Omental fat pad (tissue), 4 donors: ENCODE data around the gene ZNF682. TPM values are rescaled to one million over a fixed set of nuclear protein-coding genes. Genes with fewer than 3 reads are reported as not detected.
"Not testable (repeated sequence)": the region's sequence is repeated elsewhere in the genome, so short reads cannot be mapped to it uniquely, and the experiment has no call there.

Experiments used
- ATAC-seq: fragments of 150-250 bp; one replicate; pipeline ENCODE4 v1.9.1; 2016; ENCODE audit warnings: mild to moderate bottlenecking, moderate library complexity; ENCODE audit not compliant: low FRiP score
- DNase-seq: peaks from one replicate; pipeline ENCODE4 v3.0.0-alpha.2; 2019; ENCODE audit warnings: low spot score
- total RNA-seq, 4 donors: library from RNA; depleted of rRNA; stranded (reverse); fragments of >200 nt; gene quantifications; one replicate each; pipeline ENCODE4 v1.1.0, GENCODE V29; 2016
- TF ChIP-seq, protein P1 (sequence below), 3 donors: fragments of 450-650 bp; IDR thresholded peaks; one replicate each; pipeline ENCODE4 v1.5.1; 2016 to 2017; ENCODE audit warnings: antibody characterized with exemption in 3 of 3, mild to moderate bottlenecking in 3 of 3, moderate library complexity in 2 of 3

ZNF682 gene
- total RNA-seq = 1 to 10 TPM; 1.5 to 4.7 (median 2.9) TPM

DNA sequence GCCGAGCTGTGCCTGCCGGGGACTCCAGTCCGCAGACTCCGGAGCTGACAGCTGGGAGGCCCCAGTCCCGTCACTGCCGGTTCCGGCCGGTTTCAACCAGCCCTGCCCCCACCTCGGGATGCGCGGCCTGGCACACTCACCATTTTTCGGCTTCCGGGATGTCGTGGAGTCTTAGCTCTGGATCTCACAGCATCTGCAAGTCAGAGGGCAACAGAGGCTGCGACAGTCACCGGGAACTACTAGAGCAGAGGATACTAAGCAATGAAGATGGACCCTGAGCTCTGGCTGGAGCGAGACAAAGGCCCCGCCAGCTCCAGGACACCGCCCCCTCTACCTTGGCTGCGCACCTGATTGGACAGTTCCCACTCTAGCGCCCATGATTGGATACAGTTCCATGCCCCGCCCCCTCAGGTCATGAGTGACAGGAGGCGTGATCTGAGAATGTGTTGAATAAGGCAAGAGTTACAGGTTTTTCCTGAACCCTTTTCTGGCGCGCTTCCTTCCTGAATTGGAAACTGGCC lies at the start of gene ZNF682:
TSS of gene ZNF682 (minus strand) at position 303 of the 521 bp plus-strand sequence. CDS start at position 143, 160 bp downstream.
- DNase-seq (peak; percentile 99), ATAC-seq (peak; percentile 99)
- TF ChIP-seq, protein P1, sequence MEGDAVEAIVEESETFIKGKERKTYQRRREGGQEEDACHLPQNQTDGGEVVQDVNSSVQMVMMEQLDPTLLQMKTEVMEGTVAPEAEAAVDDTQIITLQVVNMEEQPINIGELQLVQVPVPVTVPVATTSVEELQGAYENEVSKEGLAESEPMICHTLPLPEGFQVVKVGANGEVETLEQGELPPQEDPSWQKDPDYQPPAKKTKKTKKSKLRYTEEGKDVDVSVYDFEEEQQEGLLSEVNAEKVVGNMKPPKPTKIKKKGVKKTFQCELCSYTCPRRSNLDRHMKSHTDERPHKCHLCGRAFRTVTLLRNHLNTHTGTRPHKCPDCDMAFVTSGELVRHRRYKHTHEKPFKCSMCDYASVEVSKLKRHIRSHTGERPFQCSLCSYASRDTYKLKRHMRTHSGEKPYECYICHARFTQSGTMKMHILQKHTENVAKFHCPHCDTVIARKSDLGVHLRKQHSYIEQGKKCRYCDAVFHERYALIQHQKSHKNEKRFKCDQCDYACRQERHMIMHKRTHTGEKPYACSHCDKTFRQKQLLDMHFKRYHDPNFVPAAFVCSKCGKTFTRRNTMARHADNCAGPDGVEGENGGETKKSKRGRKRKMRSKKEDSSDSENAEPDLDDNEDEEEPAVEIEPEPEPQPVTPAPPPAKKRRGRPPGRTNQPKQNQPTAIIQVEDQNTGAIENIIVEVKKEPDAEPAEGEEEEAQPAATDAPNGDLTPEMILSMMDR (IDR thresholded peaks at IDR 0.05) = no peak

DNA sequence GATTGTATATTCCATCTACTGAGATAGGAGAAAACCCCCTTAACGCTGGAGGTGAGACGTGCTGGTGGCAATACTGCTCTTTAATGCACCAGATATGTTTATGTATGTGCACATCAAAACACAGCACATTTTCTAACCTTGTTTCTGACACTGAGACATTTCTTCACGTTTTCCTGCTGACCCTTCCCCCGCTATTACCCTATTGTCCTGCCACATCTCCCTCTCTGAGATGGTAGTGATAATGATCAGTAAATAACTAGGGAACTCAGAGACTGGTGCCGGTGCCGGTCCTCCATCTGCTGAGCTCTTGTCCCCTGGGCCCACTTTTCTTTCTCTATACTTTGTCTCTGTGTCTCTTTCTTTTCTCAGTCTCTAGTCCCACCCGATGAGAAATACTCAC lies 43.6 kb upstream of the ZNF682 start:
- DNase-seq, ATAC-seq: not testable (repeated sequence)

DNA sequence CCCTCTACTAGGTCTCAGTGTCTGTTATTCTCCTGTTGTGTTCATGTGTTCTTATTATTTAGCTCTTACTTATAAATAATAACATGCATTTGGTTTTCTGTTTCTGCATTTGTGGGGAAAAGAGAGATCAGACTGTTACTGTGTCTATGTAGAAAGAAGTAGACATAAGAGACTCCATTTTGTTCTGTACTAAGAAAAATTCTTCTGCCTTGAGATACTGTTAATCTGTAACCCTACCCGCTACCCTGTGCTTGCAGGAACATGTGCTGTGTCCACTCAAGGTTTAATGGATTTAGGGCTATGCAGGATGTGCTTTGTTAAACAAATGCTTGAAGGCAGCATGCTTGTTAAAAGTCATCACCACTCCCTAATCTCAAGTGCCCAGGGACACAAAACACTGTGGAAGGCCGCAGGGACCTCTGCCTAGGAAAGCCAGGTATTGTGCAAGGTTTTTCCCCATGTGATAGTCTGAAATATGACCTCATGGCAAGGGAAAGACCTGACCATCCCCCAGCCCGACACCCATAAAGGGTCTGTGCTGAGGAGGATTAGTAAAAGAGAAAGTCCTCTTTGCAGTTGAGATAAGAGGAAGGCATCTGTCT lies 43.0 kb upstream of the ZNF682 start:
- not testable (repeated sequence) for DNase-seq, ATAC-seq

DNA sequence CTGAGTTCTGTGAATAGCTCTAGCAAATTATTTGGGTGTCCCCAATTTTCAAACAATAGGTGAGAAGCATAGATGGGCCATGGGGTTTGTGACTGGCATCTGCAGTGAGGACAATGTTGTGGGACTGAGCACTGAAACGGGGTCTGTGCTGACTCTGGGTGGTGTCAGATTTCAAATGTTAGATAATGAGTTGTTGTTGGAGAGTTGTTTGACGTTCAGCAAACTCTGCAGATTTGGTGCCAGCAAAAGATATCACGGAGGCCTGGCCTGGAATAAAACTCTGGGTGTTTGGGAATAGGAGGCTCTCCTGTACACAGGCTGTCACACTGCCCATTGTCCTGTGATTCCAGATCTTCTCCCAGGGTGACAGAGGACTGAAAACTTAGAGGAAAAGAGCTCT lies 41.4 kb upstream of the ZNF682 start:
- no peak for DNase-seq
- no peak for ATAC-seq
- TF ChIP-seq, protein P1 (IDR thresholded peaks at IDR 0.05) = no peak

DNA sequence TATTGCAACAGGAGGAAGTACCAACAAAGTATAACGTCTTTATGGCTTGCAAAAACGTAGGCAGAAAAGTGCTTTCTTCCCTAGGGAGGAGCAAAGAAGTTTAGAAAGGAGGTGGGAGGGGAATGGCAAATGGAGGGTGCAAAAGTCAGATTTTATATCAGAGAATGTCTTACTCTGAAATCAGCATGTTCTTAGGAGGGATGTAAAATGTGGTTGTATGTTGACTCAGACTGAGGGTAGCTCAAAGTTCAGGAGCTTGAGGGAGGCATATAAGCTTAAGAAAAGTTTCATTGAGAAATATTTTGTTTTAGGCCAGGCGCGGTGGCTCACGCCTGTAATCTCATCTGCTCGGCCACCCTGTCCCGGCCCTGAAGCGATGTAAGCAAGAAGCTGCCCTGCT lies 40.2 kb upstream of the ZNF682 start:
- DNase-seq (no peak), ATAC-seq (no peak)
- TF ChIP-seq, protein P1 (IDR thresholded peaks at IDR 0.05) = no peak

DNA sequence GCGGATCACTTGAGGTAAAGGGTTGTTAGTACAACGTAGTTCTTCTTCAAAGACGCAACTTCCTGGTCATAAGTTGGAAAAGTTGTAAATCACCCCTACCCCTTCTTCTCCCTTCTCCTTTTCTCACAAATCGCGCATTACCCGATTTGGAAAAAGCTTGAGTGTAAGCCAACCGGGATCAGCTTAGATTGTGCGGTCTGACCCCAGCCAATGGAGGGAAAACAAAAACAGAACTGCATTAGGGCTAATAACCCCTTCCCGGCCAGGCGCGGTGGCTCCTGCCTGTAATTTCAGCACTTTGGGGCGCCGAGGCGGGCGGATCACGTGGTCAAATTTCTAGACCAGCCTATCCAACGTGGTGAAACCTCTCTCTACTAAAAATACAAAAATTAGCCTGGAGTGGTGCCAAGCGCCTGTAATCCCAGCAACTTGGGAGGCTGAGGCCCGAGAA lies 39.3 kb upstream of the ZNF682 start:
- peak; percentile 19 for ATAC-seq
- DNase-seq = no peak
- TF ChIP-seq, protein P1 (IDR thresholded peaks at IDR 0.05) = no peak

DNA sequence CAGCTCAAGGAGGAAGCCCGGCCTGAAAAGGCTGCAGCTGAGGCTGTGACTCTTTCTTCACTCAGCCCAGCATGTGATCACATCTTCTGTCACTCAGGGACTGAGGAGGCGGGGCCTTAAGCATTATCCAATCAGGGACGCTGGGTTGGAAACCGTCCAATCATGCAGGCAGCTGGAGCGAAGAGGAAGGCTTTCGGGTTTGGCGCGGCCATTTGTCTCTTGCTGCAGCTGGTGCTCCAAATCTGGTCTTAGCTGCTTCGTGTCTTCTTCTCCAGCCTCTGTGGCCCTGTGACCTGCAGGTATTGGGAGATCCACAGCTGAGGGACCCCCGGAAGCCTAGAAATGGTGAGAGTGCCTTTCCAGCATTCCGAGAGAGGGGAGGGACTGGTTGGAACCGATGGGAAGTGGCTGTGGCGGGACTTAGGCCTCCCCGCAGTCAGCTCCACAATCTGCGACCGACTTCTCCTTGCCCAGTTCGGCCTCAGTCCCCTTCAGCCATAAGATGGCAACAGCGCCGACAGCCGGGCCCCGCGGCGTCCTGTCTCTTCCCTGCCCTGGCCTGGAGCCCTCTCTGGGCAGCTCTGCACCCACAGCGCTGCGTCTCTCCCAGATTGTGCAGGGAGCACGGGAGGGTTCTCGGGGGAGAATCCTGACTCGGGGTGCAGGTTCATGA lies 38.6 kb upstream of the ZNF682 start, which contains the start of gene ZNF90:
TSS of gene ZNF90 (plus strand) at position 210 of the 673 bp plus-strand sequence. CDS start at position 343, 133 bp downstream.
- peak; percentile 98 for ATAC-seq
- TF ChIP-seq, protein P1 (IDR thresholded peaks at IDR 0.05) = no peak
- DNase-seq = peak; percentile 96

DNA sequence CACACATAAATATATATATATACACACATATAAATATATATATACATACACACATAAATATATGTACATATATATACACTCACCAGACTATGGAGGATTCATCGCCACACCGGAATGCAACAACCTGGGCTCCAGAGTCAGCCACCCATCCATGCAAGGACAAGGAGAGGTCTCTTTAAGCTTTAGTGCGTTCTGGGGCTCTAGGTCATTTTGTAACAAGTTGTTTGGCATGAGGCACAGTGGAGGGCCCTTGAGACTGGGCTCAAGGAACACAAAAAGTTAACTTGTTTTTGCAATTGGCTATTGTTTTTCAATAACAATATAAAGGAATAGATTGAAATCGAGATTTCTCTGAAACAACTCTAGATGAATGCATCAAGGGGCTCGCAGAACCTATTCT lies 33.6 kb upstream of the ZNF682 start:
- no peak for ATAC-seq
- TF ChIP-seq, protein P1 (IDR thresholded peaks at IDR 0.05) = no peak
- no peak for DNase-seq
